ENCODE measurements around the gene TALDO1.

GRCh38 chr11:719214-720016, 27.8 kb upstream of the TALDO1 start:
- TF ChIP-seq GATA2 (IDR thresholded peaks at IDR 0.05; ENCODE audit: low read depth, low read length) (no peak), GATA3 (IDR thresholded peaks at IDR 0.05; ENCODE audit: low read depth, low read length) (no peak)
